Measurements from ENCODE around the gene MPV17.
"Not testable (repeated sequence)": the region's sequence is repeated elsewhere in the genome, so short reads cannot be mapped to it uniquely, and the experiment has no call there.

Gene MPV17

GRCh38 chr2:27296481-27296880 is 26.4 kb downstream of the MPV17 start:
- DNase-seq: peak; percentile 79

GRCh38 chr2:27294928-27295327 is 28.0 kb downstream of the MPV17 start:
- DNase-seq: no peak

DNA sequence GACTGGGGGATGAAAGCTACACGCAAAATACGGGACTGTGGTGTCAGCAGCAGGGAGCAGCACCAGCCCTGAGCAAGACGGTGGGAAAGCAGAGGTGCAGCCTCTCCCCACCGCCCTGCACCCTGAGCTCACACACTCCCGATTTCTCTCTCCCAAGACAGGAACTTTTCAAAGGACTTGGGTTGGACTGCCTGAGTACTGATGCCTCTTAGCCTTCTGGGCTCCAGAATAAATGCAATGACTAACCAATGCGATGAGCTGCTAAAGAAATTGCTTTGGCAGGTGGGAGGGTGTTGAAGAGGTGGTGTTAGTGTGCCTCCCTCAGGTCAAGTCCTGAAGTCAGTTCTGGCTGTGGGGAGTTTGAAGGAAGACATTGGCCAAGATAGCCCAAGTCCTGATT is 31.0 kb downstream of the MPV17 start:
- no peak for DNase-seq

DNA sequence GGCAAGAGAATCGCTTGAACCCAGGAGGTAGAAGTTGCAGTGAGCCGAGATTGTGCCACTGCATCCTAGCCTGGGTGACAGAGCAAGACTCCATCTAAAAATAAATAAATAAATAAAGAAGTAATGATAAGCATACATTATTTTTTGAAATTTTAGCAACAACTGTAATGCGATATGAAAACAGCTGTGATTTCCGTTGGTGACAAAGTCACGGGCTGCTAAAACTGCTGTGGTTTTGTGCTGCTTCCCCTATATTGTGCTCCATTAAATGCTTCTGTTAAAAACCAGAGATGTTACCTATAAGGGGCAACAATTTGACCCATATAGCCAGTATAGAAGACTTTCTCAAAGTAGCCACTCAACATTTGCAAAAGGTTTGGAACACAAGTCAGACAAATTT is 32.3 kb downstream of the MPV17 start:
- DNase-seq: no peak

DNA sequence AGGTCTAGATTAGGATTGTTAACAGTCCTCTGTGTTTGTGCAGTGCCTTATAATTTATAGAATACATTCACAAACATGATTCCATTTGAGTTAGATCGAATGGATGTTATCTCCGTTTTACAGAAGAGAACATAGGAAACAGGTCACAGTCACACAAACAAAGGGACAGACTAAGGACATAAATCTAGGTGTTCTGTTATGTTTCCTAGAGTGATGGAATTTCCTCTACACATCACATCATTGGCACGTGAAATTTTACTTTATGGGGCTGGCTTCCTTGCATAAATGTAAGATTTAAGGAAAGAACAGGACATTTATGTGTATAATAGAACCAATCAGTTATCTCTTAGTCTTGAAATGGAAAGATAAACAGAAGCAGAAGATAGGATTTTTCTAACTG is 34.3 kb downstream of the MPV17 start:
- no peak for DNase-seq

- no peak for DNase-seq
These were observed 37.4 kb downstream of the MPV17 start for GRCh38 chr2:27285481-27285880.

GRCh38 chr2:27284996-27285395 is 37.9 kb downstream of the MPV17 start:
- DNase-seq: no peak

- no peak for DNase-seq
These were observed 40.0 kb downstream of the MPV17 start for GRCh38 chr2:27282892-27283291.

GRCh38 chr2:27281855-27282559 is 40.9 kb downstream of the MPV17 start, which contains the start of gene TRIM54:
TSS of gene TRIM54 (plus strand) at chr2:27282429. CDS start at chr2:27282732, 303 bp downstream.
- no peak for DNase-seq

GRCh38 chr2:27281442-27281841 is 41.5 kb downstream of the MPV17 start:
- DNase-seq: no peak

GRCh38 chr2:27280826-27281225 is 42.1 kb downstream of the MPV17 start:
- DNase-seq: no peak

DNA sequence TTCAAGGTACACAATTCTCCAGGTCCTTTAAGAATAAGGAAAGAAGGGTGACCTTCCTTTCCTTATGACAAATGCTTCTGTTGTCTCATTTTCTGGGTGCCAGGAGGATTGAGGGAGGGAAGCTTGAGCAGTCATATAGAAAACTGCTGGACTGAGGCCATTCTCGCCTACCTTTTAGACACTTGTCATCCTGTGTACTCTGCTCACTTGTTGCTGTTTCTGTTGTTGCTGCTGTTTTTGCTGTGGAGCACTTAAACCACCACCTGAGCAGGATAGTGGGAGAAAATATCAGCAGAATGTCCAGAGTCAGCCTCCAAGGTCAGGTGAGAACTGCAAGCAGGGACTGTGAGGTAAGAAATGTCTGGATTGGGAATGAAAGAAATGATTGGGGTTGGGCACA is 44.9 kb downstream of the MPV17 start:
- DNase-seq: no peak

- no peak for DNase-seq
These were observed 47.4 kb downstream of the MPV17 start, which contains the start of gene DNAJC5G for GRCh38 chr2:27275211-27276150. TSS of gene DNAJC5G (plus strand) at chr2:27275433. CDS start at chr2:27276729, 1,296 bp downstream.

- not testable (repeated sequence) for DNase-seq
These were observed 50.1 kb downstream of the MPV17 start for GRCh38 chr2:27272537-27273522.

DNA sequence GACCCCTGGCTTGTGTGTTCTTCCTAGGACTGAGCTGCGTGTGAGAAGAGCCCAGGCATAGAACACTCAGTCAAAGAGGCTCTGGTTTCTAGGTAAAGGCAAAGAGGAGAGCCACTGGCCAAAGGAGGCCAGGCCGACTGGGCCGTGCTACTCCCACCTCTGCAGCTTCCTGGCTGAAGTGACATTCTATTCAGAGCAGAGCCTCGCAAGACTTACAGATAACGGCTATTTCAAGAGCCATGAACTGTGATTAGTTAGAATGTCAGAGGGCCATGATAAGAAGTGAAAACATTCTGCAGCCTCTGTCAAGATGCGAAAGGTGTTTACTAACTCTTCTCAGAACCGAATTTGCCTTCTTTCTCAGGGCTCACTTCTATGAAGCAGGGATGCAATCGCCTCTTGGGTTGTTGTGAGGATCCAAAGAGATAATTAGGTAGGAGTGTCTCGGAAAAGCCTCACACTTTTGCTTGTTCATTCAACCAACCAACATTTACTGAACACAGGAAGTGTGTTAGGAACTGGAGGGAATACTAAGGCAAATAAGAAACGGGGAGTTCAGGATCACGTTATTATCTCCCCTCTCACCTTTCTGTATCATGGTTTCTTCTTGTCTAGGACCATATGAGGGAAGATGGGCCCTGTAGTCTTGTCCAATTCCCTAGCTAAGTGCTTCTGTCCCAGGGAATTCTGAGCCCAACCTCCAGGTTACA is 51.1 kb downstream of the MPV17 start:
- DNase-seq: no peak

DNA sequence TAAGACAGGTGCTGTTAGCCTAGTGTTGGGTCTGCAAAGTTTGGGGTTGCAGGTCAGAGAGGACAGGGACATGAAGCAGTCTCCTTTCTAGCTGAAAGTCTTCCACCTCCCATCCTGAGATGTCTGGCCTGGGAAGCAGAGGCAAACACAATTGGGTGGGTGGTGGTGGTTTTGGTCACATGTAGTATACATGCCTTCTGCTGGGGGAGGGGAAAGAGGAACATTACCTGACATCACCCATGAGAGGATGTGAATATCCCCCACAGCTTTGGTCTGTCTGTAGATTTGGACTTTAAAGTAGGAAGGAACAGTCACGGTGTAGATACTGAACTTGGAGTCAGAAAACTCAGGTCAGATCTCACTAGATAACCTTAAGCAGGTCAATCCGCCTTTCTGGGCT is 52.2 kb downstream of the MPV17 start:
- peak; percentile 65 for DNase-seq

DNA sequence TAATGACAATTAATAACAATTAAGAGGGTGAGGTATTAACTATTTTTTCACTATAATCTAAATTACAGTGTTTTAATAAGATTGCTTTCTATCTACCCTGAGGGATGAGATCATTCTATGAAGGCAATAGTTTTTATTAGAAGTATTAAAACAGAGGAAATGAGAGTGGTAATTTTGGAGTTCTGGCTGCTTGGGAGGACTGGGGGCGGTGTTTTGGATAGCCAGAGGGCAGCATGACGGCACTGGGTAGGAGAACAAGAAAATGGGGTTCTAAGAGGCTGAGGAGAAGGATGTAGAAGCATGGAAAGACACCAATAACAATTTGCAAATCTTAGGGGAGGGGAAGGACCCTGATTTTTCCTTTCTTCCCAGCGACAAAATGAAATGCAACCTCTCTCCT is 52.8 kb downstream of the MPV17 start:
- peak; percentile 45 for DNase-seq

DNA sequence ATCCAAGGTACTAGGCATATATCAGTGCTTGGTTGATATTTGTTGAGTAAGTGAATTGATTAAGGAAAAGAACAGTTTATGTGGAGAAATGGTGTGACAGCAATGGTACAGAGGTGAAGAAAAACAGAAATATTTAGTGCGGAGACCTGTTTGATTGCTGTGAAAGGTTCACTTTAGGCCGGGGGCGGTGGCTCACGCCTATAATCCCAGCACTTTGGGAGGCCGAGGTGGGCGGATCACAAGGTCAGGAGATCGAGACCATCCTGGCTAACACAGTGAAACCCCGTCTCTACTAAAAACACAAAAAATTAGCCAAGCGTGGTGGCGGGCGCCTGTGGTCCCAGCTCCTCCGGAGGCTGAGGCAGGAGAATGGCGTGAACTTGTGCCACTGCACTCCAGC is 54.6 kb downstream of the MPV17 start:
- not testable (repeated sequence) for DNase-seq

DNA sequence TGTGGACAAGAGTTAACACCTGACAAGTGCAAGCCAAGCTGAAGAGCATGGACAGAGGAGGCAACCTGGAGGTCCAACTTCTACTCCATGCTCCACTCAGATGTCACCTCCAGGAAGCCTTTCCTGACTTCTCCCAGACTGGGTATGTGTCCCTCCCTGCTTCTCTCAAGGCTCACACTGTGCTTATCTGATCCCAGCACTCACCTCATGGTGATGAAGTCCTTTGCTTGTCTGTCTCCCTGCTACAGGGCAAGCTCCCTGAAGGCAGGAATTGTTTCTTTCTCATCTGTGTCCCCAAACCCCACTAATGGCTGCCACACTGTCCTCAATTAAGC is 57.4 kb downstream of the MPV17 start:
- no peak for DNase-seq

DNA sequence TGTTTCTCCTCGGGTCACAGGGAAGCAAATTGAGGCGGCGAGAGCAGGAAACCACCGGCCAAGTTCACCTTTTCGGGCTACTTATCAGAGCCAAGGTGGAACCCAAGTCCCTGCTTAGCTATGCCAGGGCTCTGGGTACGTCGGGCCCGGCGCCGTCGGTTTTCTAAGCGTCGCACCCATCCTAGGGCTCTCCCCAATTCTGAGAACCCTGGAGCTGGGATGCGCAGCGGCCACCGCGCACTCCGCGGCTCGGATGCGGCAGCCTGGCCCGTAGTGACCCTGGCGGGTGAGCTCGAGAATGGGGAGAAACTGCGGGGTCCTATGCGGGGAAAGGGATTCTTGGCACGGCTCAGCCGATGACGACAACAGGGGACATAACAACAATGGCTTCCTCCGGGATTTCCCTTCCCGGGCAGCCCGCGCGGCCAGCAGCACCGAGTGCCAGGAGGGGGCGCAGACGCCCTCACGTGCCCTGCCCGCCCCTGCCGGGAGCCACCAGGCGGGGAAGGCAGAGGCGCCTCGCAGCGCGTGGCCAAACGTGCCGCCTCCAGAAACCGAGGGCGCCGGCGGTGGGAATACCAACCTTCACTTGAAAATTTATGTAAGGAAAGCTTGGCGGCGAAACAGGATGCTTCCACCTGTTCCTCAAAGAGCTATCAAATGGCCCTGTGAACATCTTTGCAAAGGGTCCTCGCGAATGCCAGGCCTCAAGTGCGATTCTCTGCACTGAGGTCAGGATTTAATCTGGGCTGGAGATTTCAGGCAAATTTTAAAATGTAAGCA is 58.0 kb downstream of the MPV17 start:
- DNase-seq: peak; percentile 58

DNA sequence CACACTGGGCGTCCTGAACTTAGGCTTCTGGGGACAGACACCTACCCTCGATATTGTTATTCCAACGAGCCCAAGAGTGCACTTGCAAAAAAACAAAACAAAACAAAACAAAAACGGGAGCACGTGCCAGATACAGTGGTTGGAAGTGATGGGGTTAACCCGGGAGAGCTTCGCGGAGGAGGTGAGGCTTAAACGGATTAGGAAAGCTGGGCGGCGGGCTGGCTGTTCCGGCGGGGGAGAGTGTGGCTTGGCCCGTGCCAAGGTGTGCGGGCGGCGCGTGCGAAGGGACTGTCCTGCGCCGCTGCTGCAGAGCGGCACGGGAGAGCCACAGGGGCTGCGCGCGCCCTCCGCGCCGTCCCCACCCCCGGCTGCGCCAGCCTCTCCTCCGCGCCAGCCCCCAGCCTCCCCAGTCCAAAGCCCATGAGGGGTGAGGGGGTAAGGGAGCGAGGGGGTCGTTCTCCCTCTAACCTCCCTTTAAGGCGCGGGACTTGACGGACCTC is 58.6 kb downstream of the MPV17 start:
- no peak for DNase-seq

All from inflammatory macrophage treated with lipopolysaccharide for 4 hours (primary cell).